Heart left ventricle (tissue), 16 donors: ENCODE measurements around the gene GRIP1. TPM values are rescaled to one million over a fixed set of nuclear protein-coding genes. Genes with fewer than 3 reads are reported as not detected.

ENCODE experiments used
- ATAC-seq, 4 donors: fragments of 200-7000 bp; cut with Tn5 transposase; one replicate each; pipeline ENCODE4 v1.9.1; 2020 to 2022; ENCODE audit warnings: moderate library complexity in 4 of 4, mild to moderate bottlenecking in 3 of 4, moderate number of reproducible peaks in 1 of 4
- DNase-seq, 5 donors: peaks; one replicate each; pipeline ENCODE4 v3.0.0-alpha.2; 2020
- H3K27ac ChIP-seq, 12 donors: fragments of 200-600 bp; sonication (generic) in 4 of 12; one replicate each; pipeline versions ENCODE4 v1.5.0 to v1.8.0; 2016 to 2022; ENCODE audit warnings: mild to moderate bottlenecking in 2 of 12
- H3K27me3 ChIP-seq, 9 donors: fragments of 200-600 bp; sonication (generic) in 2 of 9; one replicate each; pipeline versions ENCODE4 v1.5.1 to v1.8.0; 2016 to 2022; ENCODE audit warnings: mild to moderate bottlenecking in 3 of 9
- H3K36me3 ChIP-seq, 9 donors: fragments of 200-600 bp; sonication (generic) in 2 of 9; one replicate each; pipeline versions ENCODE4 v1.5.0 to v1.8.0; 2018 to 2022; ENCODE audit warnings: mild to moderate bottlenecking in 2 of 9
- H3K4me1 ChIP-seq, 12 donors: fragments of 200-600 bp; sonication (generic) in 4 of 12; one replicate each; pipeline versions ENCODE4 v1.5.0 to v1.8.0; 2016 to 2022; ENCODE audit warnings: mild to moderate bottlenecking in 3 of 12
- H3K4me3 ChIP-seq, 12 donors: fragments of 200-600 bp; sonication (generic) in 4 of 12; one replicate each; pipeline versions ENCODE4 v1.5.0 to v1.8.0; 2017 to 2022; ENCODE audit warnings: mild to moderate bottlenecking in 9 of 12, moderate library complexity in 4 of 12
- H3K9me3 ChIP-seq, 12 donors: fragments of 200-600 bp; sonication (generic) in 4 of 12; one replicate each; pipeline versions ENCODE4 v1.5.0 to v1.8.0; 2016 to 2022; ENCODE audit warnings: mild to moderate bottlenecking in 1 of 12
- CTCF ChIP-seq, 12 donors: fragments of 200-600 bp; sonication (generic) in 4 of 12; IDR thresholded peaks; one replicate each; pipeline versions ENCODE4 v1.5.0 to v1.8.0; 2018 to 2022; ENCODE audit warnings: antibody characterized with exemption in 12 of 12, mild to moderate bottlenecking in 5 of 12
- POLR2A ChIP-seq, 2 donors: fragments of 450-650 bp; IDR thresholded peaks; one replicate each; pipeline ENCODE4 v1.6.1; 2017; ENCODE audit warnings: antibody characterized with exemption in 2 of 2, mild to moderate bottlenecking in 2 of 2, moderate library complexity in 2 of 2
- WGBS, 4 donors: extraction: QIAGEN DNeasy Blood & Tissue Kit in 2 of 4; methylation state at CpG; one replicate each; pipeline versions ENCODE4 v1.1.5 to v1.1.7; 2013 to 2018; 5-methylcytosine and 5-hydroxymethylcytosine counted together
- intact Hi-C, 10 donors: fragments of 100-400 bp; cut with DNase I; formaldehyde crosslinking; loops; one replicate each; pipeline versions ENCODE4 v1.11.1 to v1.14.2; 2022
- polyA plus RNA-seq, 2 donors: library from polyadenylated mRNA; stranded (reverse); fragments of 200-250 nt; gene quantifications; one replicate each; pipeline ENCODE4 v1.2.3, GENCODE V29; 2013
- total RNA-seq, 9 donors: library from RNA; depleted of rRNA in 2 of 9; stranded (reverse); fragments of >200 nt in 2 of 9; fragmentation: NEBNext Ultra II Directional in 3 of 9; extraction: Animal tissue kit (Norgen Biotek cat#: 25700) in 3 of 9; gene quantifications; one replicate each; pipeline versions ENCODE4 v1.1.0 to v1.2.4, GENCODE V29; 2016 to 2023
- donor health status: ischemic (EF 13 %, LVEDD 7.1; RV severe dilation, severe dysfunction).
- donor health status: healthy with polysubstance abuse.
- donor health status: DM: no; HTN: yes; CAD: no.
- donor health status: DM: no; HTN: no; CAD: no.
- donor health status: ischemic (EF 25% LVEDD 6.9; RV normal size, moderate dysfunction).
- donor health status: ischemic (EF 25% LVEDD 5.7; RV mildly dilated, moderate dysfunction).
- donor health status: healthy.
- donor health status: DM: yes; HTN: yes; CAD: no.
- donor health status: ischemic (EF 35%, LVEDD 5.7; RV mildly dilated, moderate dysfunction).
- donor health status: nonischemic (EF 11% LVEDD 7.7; RV severe dilation, severe dysfunction).
- donor health status: DM: yes; HTN: yes; CAD: no.
- donor health status: PGD.
- donor health status: ischemic (EF 29% LVEDD 5.4; RV normal size, mild dysfunction).
- donor health status: nonischemic (EF 23%, LVEDD 6.1; RV moderate dilation, normal function).

Gene GRIP1
- total and polyA plus RNA-seq, 11 donors = 0.30 to 8.4 (median 1.5) TPM

DNA sequence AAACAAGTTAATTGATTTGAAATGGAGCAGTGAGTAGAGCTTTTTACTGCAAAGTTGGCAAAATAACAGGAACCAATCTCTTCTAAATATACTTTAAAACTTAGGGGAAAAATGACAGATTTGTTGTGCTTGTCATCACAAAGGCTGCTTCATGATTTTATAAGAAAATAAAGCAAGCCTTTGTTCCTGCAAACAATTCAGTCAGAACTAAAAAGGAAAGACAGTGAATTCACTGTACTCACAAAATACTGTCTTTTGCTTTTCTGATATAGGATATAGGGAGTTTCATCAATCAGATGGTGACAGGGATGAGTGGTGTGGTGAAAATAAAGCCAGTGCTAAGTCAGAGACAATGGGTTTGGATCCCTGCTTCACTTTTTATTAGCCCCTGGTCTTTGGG is 250.6 kb downstream of the GRIP1 start:
- no peak for TF ChIP-seq POLR2A (IDR thresholded peaks at IDR 0.05)
- no peak for TF ChIP-seq CTCF (IDR thresholded peaks at IDR 0.05)
- Histone ChIP-seq H3K27ac (no peak overlapping the region), H3K4me3 (no peak overlapping the region), H3K9me3 (peaks cover 0 to 9% (median 0%) of the 10 kb centered on the region in 12 donors), H3K36me3 (no peaks in the 10 kb centered on the region), H3K4me1 (no peaks in the 10 kb centered on the region), H3K27me3 (no peaks in the 10 kb centered on the region)
- ATAC-seq (no peak), DNase-seq (no peak)
- intact Hi-C loops = no loop called here

- DNase-seq (no peak), ATAC-seq (no peak)
- TF ChIP-seq POLR2A (IDR thresholded peaks at IDR 0.05) (no peak), CTCF (IDR thresholded peaks at IDR 0.05) (no peak)
- intact Hi-C loops = no loop called here
- H3K9me3 ChIP-seq = peaks cover 0 to 9% (median 0%) of the 10 kb centered on the region in 12 donors
- no peaks in the 10 kb centered on the region for H3K36me3 ChIP-seq
- WGBS, 4 donors = 69 to 82% (median 71%) methylated on average over 2 of the region's 2 CpGs
- no peak overlapping the region for H3K27ac ChIP-seq
- no peak overlapping the region for H3K4me3 ChIP-seq
- H3K27me3 ChIP-seq = no peaks in the 10 kb centered on the region
- H3K4me1 ChIP-seq = no peaks in the 10 kb centered on the region
These were observed 252.2 kb downstream of the GRIP1 start for GRCh38 chr12:66426696-66427095.

GRCh38 chr12:66423266-66423665 is 255.6 kb downstream of the GRIP1 start:
- TF ChIP-seq CTCF (IDR thresholded peaks at IDR 0.05) (no peak), POLR2A (IDR thresholded peaks at IDR 0.05) (no peak)
- no peaks in the 10 kb centered on the region for H3K27me3 ChIP-seq
- ATAC-seq (no peak), DNase-seq (no peak)
- H3K27ac ChIP-seq = no peak overlapping the region
- intact Hi-C loops = no loop called here
- WGBS, 4 donors = 70 to 83% (median 82%) methylated on average over 2 of the region's 2 CpGs
- H3K4me1 ChIP-seq = no peaks in the 10 kb centered on the region
- no peak overlapping the region for H3K4me3 ChIP-seq
- no peaks in the 10 kb centered on the region for H3K36me3 ChIP-seq
- H3K9me3 ChIP-seq = peaks cover 0 to 9% (median 0%) of the 10 kb centered on the region in 12 donors

DNA sequence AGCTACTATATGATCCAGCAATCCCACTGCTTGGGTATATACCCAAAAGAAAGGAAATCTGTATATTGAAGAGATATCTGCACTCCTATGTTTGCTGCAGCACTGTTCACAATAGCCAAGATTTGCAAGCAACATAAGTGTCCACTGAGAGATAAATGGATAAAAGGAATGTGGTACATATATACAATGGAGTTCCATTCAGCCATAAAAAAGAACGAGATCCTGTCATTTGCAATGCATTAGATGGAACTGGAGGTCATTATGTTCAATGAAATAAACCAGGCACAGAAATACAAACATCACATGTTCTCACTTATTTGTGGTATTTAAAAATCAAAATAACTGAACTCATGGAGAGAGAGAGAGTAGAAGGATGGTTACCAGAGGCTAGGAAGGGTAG is 260.0 kb downstream of the GRIP1 start:
- intact Hi-C loops = no loop called here
- 77 to 93% (median 86%) methylated on average over 1 of the region's 1 CpG for WGBS, 4 donors

More for the DNA sequence above, 260.0 kb downstream of the GRIP1 start:
- Histone ChIP-seq H3K4me3 (no peak overlapping the region), H3K27me3 (peaks cover 0 to 5% (median 0%) of the 10 kb centered on the region in 9 donors), H3K36me3 (no peaks in the 10 kb centered on the region), H3K27ac (no peak overlapping the region), H3K4me1 (no peaks in the 10 kb centered on the region), H3K9me3 (no peaks in the 10 kb centered on the region)
- no peak for ATAC-seq
- DNase-seq = no peak
- TF ChIP-seq POLR2A (IDR thresholded peaks at IDR 0.05) (no peak), CTCF (IDR thresholded peaks at IDR 0.05) (no peak)
